ENCODE measurements around the gene CYP4F11. TPM values are rescaled to one million over a fixed set of nuclear protein-coding genes. Genes with fewer than 3 reads are reported as not detected.
A peak's percentile ranks its signal among the peaks of the same experiment; 100 is the strongest.
"Not testable (repeated sequence)": the region's sequence is repeated elsewhere in the genome, so short reads cannot be mapped to it uniquely, and the experiment has no call there.

CYP4F11 gene
- total RNA-seq, 2 experiments from 2014 or later: not detected

GRCh38 chr19:15902254-15902653 lies 32.1 kb downstream of the CYP4F11 start:
- Mint-ChIP-seq H3K4me1 (ENCODE audit: low read depth) (peaks cover 13% of the 10 kb centered on the region), H3K27me3 (peaks cover 18% of the 10 kb centered on the region), H3K9me3 (no peaks in the 10 kb centered on the region), H3K4me3 (no peak overlapping the region), H3K36me3 (ENCODE audit: low read depth) (no peaks in the 10 kb centered on the region), H3K27ac (no peak overlapping the region)
- intact Hi-C loops (cut with micrococcal nuclease): no loop called here
- TF ChIP-seq, protein P1, sequence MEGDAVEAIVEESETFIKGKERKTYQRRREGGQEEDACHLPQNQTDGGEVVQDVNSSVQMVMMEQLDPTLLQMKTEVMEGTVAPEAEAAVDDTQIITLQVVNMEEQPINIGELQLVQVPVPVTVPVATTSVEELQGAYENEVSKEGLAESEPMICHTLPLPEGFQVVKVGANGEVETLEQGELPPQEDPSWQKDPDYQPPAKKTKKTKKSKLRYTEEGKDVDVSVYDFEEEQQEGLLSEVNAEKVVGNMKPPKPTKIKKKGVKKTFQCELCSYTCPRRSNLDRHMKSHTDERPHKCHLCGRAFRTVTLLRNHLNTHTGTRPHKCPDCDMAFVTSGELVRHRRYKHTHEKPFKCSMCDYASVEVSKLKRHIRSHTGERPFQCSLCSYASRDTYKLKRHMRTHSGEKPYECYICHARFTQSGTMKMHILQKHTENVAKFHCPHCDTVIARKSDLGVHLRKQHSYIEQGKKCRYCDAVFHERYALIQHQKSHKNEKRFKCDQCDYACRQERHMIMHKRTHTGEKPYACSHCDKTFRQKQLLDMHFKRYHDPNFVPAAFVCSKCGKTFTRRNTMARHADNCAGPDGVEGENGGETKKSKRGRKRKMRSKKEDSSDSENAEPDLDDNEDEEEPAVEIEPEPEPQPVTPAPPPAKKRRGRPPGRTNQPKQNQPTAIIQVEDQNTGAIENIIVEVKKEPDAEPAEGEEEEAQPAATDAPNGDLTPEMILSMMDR (IDR thresholded peaks at IDR 0.05): no peak
- DNase-seq: no peak
- ATAC-seq: no peak
- ChIA-PET POLR2A (no interaction called here), CTCF (no interaction called here)

DNA sequence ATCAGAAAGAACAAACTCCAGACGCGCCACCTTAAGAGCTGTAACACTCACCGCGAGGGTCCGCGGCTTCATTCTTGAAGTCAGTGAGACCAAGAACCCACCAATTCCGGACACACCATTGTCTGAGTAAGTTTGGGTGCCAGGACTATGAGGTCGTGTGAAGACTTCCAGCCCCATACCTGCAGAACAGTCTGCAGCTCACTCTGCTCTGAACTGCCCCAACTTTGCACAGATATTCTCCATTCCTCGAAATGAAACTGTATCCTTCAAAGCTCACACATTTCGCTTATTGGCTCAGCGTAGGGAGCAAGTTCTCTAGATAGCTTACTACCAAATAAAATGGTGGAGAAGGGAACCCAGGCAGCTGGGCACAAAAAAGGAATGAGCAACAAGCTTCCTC lies 33.8 kb downstream of the CYP4F11 start:
- intact Hi-C loops (cut with micrococcal nuclease): no loop called here
- peaks cover 13% of the 10 kb centered on the region for H3K4me1 Mint-ChIP-seq (ENCODE audit: low read depth)
- H3K27ac Mint-ChIP-seq: no peak overlapping the region
- ATAC-seq (no peak), DNase-seq (no peak)
- no peaks in the 10 kb centered on the region for H3K9me3 Mint-ChIP-seq
- peak overlapping the region; percentile 72 for H3K4me3 Mint-ChIP-seq
- CTCF ChIA-PET: interaction anchor here (0.6 to 1.4 kb wide), 3 partner anchors 141 to 271 kb away, joined by 3 to 4 read pairs (median 3); no protein-coding TSS in a partner anchor
- TF ChIP-seq, protein P1 (IDR thresholded peaks at IDR 0.05): no peak
- POLR2A ChIA-PET: interaction anchor here (1.6 kb wide), 1 partner anchor 64 kb away, joined by 4 read pairs; no protein-coding TSS in a partner anchor
- H3K36me3 Mint-ChIP-seq (ENCODE audit: low read depth): no peaks in the 10 kb centered on the region
- H3K27me3 Mint-ChIP-seq: peaks cover 22% of the 10 kb centered on the region

- H3K36me3 Mint-ChIP-seq (ENCODE audit: low read depth); ATAC-seq; intact Hi-C loops (cut with micrococcal nuclease); DNase-seq; H3K27ac Mint-ChIP-seq; H3K9me3 Mint-ChIP-seq: not testable (repeated sequence)
- Mint-ChIP-seq H3K27me3 (peaks cover 21% of the 10 kb centered on the region), H3K4me3 (peak overlapping the region; percentile 72), H3K4me1 (ENCODE audit: low read depth) (peaks cover 13% of the 10 kb centered on the region)
- POLR2A ChIA-PET: interaction anchor here (1.6 kb wide), 1 partner anchor 63 kb away, joined by 4 read pairs; no protein-coding TSS in a partner anchor
- CTCF ChIA-PET: interaction anchor here (0.6 to 1.3 kb wide), 2 partner anchors 141 to 268 kb away, joined by 3 to 4 read pairs; no protein-coding TSS in a partner anchor
Measured at GRCh38 chr19:15900032-15900431, 34.3 kb downstream of the CYP4F11 start.

- DNase-seq; H3K36me3 Mint-ChIP-seq (ENCODE audit: low read depth); H3K27ac Mint-ChIP-seq; H3K9me3 Mint-ChIP-seq; ATAC-seq; CTCF ChIA-PET; intact Hi-C loops (cut with micrococcal nuclease): not testable (repeated sequence)
- POLR2A ChIA-PET: interaction anchor here (1.6 kb wide), 1 partner anchor 63 kb away, joined by 4 read pairs; no protein-coding TSS in a partner anchor
- Mint-ChIP-seq H3K4me1 (ENCODE audit: low read depth) (peaks cover 13% of the 10 kb centered on the region), H3K4me3 (peak overlapping the region; percentile 72), H3K27me3 (peaks cover 19% of the 10 kb centered on the region)
Measured at GRCh38 chr19:15899561-15899960, 34.8 kb downstream of the CYP4F11 start.

DNA sequence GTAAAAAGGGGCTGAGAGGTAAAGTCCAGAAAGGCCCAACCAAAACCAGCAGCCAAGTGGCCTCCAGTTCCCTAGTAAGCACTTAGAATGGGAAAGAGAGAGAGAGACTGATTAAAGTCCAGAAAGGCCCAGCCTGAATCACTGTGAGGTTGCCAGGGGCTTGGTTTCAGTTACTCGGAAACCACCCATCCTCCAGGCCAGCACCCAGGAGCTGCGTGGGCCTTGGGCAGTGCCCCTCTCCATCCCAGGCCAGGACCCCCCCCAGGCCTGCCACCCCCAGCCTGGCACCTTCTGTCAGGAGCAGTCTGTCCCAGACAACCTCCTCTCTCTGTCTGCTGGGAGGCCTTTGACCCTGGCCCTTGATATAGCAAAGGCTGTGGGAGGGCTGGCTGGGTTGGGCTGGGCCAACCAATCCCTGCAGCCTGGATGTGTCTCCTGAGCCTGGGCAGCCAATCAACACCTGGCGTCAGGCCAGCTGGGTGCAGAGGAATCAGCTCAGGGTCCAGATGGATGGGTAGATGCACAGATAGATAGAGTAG lies 36.5 kb downstream of the CYP4F11 start, which contains the start of gene CYP4F2:
Gene CYP4F2 (minus strand): TSS at position 337 of the 539 bp plus-strand sequence. CDS start 463 bp downstream, outside the sequence.
- TF ChIP-seq, protein P1 (IDR thresholded peaks at IDR 0.05): no peak
- no peak within 1 kb of the TSS for H3K4me3 Mint-ChIP-seq
- no peak within 1 kb of the TSS for H3K27ac Mint-ChIP-seq
- H3K36me3 Mint-ChIP-seq (ENCODE audit: low read depth): no peaks in the 10 kb centered on the region
- no peak for ATAC-seq
- peaks cover 13% of the 10 kb centered on the region for H3K4me1 Mint-ChIP-seq (ENCODE audit: low read depth)
- no peak for DNase-seq
- peaks cover 16% of the 10 kb centered on the region for H3K27me3 Mint-ChIP-seq
- intact Hi-C loops (cut with micrococcal nuclease): no loop called here
- ChIA-PET CTCF (no interaction called here), POLR2A (no interaction called here)
- H3K9me3 Mint-ChIP-seq: no peaks in the 10 kb centered on the region

DNA sequence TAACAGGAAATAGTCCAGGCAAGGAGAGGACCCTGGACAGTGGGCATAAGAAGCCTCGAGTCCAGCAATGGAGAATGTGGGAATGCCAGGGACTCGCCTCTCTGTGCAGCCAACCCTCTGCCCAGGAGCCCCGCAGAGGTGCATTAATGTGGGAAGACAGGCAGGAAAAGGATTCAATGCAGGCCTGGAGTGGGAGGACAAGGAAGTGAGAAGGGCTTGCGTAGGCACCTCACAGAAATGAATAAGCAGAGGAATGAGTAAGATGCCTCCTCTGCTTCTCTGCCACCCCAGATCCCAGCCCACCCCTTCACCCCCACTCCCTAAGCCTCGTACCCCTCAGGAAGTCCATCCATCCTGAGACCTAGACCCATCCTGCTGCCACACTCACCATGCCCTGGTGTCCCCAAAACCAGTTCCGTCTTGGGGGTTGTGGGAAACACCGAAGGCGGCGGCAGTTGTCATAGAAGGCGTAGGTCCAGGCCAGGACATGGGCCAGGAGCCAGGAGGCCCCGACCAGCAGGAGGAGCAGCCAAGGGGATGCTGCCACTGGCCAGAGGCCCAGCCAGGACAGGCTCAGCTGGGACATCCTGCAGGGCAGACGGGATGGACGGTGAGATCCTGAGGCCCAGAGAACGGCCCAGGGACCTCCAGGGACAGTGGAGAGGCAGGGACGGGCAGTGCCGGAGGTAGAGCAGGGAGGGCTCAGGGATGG lies 37.1 kb downstream of the CYP4F11 start:
- TF ChIP-seq, protein P1 (IDR thresholded peaks at IDR 0.05): no peak
- intact Hi-C loops (cut with micrococcal nuclease): no loop called here
- Mint-ChIP-seq H3K9me3 (no peaks in the 10 kb centered on the region), H3K4me1 (ENCODE audit: low read depth) (peaks cover 13% of the 10 kb centered on the region), H3K27ac (no peak overlapping the region), H3K27me3 (peaks cover 16% of the 10 kb centered on the region), H3K36me3 (ENCODE audit: low read depth) (no peaks in the 10 kb centered on the region), H3K4me3 (no peak overlapping the region)
- DNase-seq: no peak
- POLR2A ChIA-PET: no interaction called here
- no peak for ATAC-seq
- CTCF ChIA-PET: no interaction called here
